ENCODE data around the gene PPFIA2.
A peak's percentile ranks its signal among the peaks of the same experiment; 100 is the strongest.

The PPFIA2 gene

GRCh38 chr12:81759190-81760051 lies at the start of gene PPFIA2:
TSS of gene PPFIA2 (minus strand) at chr12:81759350.
- peak; percentile 73 for DNase-seq (ENCODE audit: low read depth, low spot score)

DNA sequence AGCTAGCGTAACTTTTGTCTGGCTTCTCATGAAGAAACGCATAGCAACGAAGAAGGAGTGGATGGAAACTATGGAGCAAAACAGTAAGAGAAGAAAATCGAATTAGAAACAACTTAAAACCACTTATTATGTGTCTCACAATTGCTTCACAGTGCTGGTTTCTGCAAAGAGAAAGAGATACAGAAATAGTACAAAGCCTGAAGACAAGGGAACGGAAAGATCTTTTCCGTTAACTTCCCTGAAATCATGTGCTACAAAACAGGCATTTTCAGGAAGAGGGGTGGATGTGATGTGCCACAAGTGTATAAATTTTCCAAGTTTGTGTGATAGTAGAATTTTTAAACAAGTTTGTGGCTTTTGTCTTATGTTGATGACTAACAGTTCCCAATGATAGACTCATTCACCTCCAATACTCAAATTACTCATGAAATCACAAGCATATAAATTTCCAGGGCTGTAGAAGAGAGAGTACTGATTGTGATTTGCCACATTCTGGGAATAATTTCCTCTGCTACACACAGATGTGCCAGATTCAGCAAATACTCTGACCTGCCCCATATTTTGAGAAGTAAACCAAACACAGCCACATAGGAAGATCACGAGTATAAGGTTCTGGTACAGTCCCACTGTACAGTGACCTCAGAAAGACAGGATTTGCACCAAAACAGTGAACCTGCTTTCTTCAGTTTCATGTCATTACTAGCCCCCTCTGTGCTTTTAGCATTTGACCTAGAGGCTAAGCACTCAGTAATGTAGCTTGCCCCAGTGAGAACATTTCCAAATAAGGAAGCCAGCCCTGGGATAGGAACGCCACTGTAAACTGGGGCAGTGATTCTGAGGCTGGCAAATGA lies 41.4 kb upstream of the PPFIA2 start:
- DNase-seq (ENCODE audit: low read depth, low spot score) = peak; percentile 56

GRCh38 chr12:81798294-81798693 lies 39.1 kb upstream of the PPFIA2 start:
- no peak for DNase-seq (ENCODE audit: low read depth, low spot score)

- no peak for DNase-seq (ENCODE audit: low read depth, low spot score)
Observed at GRCh38 chr12:81797100-81797499, 38.0 kb upstream of the PPFIA2 start.

DNA sequence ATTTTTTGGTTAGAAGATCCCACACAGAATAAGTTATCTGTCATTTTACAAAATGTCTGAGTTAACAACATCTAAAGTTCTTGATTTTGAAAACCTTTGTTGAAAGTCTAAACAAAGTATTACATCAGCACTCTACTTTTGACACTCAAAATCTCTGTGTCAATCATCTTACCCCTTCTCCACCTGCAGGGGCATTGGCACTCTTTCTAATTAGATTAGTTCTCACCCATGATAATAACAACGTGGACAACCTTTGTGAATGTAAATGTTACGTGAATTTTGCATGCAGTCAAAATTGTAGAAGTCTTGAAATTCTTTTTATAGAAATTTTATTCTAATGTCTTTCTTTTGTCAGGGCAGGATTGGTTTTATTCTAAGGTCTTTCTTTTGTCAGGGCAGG lies 33.5 kb upstream of the PPFIA2 start:
- no peak for DNase-seq (ENCODE audit: low read depth, low spot score)

GRCh38 chr12:81779216-81779615 lies 20.1 kb upstream of the PPFIA2 start:
- DNase-seq (ENCODE audit: low read depth, low spot score) = no peak

GRCh38 chr12:81778719-81779118 lies 19.6 kb upstream of the PPFIA2 start:
- DNase-seq (ENCODE audit: low read depth, low spot score) = no peak

- DNase-seq (ENCODE audit: low read depth, low spot score) = peak; percentile 77
Observed at GRCh38 chr12:81758421-81759189, 545 bp downstream of the PPFIA2 start.

- no peak for DNase-seq (ENCODE audit: low read depth, low spot score)
Observed at GRCh38 chr12:81757731-81758365, 1.3 kb downstream of the PPFIA2 start.

DNA sequence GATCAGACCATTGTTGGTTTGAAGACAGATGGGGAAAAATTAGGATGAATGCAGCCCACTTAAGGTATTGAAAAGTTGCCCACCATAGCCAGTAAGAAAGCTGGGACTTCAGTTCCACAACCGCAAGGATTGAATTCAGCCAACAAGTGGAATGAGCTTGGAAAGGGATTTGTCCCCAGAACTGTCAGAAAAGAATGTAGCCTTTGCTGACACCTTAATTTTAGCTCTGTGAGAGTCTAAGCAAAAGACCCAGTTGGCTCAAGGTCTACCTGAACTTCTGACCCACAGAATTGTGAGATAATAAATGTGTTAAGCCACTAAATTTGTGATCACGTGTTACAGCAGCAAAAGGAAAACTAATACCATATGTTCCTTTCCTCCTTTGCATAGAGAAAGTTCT lies 29.4 kb downstream of the PPFIA2 start:
- no peak for DNase-seq (ENCODE audit: low read depth, low spot score)

DNA sequence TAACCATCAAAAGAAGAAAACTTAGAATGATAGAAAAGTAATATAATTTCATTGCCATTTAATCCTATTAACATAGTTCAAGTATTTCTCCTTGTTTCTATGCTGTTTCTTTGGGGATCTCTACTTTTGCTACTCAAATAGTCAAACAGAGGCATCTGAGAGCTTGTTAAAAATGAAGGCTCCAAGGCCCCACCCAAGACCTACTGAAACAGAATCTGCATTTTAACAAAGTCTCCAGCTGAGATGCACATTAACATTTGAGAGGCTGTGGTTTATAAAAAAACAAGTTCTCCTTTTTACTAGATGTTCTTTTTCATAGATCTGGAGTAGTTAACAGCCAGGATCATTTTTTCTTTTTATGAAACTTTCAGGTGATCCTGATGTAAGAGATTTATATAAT lies 31.8 kb downstream of the PPFIA2 start:
- no peak for DNase-seq (ENCODE audit: low read depth, low spot score)

- DNase-seq (ENCODE audit: low read depth, low spot score) = no peak
Observed at GRCh38 chr12:81726634-81727033, 32.5 kb downstream of the PPFIA2 start.

- no peak for DNase-seq (ENCODE audit: low read depth, low spot score)
Observed at GRCh38 chr12:81723361-81723760, 35.8 kb downstream of the PPFIA2 start.

- no peak for DNase-seq (ENCODE audit: low read depth, low spot score)
Observed at GRCh38 chr12:81722004-81722403, 37.1 kb downstream of the PPFIA2 start.

GRCh38 chr12:81718616-81719015 lies 40.5 kb downstream of the PPFIA2 start:
- no peak for DNase-seq (ENCODE audit: low read depth, low spot score)

DNA sequence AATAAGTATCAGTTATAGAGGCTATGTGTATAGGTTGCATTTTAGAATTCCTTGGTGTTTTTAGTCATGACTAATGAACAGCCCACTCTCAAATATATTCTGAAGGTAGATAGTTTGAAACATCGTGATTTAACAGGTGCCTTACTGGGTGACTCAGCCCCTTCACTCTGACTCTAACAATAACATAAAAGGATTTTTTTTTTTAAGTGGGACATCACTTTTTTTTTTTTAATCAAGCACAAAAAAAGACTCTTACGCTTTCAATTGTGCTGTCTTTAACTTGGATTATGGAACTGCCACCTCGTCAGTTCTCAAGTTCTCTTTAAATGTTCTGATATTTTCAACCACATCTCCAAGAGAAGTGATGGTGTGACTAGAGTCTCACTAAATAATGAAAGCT lies 46.6 kb downstream of the PPFIA2 start:
- no peak for DNase-seq (ENCODE audit: low read depth, low spot score)

DNA sequence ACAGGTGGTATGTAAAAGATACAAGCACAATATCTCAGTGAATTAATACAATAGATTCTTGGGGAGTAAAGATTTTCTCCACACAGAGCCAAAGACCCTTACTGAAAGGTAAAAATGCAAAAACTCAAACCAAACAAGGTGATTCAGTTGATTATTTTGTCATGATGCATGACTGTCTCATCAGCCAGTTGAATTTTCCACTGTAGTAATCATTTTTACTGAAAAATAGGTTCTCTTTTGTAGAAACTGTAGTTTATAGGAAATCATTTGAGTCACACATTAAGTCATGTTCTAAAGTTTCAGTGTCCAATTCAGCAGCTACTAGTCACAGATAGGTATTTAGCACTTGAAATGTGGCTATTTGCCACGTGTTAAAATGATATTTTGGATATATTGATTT lies 53.6 kb downstream of the PPFIA2 start:
- DNase-seq (ENCODE audit: low read depth, low spot score) = no peak

- DNase-seq (ENCODE audit: low read depth, low spot score) = no peak
Observed at GRCh38 chr12:81699551-81699950, 59.6 kb downstream of the PPFIA2 start.

DNA sequence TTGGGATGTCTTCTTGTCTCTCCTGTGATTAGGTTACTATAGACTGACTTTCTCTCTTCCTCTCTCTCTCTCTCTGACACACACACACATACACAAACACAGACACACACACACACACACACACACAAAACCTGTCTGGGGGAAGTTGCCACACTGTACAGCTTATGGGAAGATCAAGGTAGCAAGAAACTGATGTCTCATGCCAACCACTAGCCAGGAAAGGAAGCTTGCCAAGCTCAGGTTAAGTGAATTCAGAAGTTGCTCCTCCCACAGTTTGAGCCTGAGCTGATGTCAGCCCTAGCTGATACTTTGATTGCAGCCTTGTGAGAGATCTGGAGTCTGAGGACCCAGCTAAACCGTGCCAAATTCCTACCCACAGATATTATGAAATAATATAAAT lies 67.1 kb downstream of the PPFIA2 start:
- peak; percentile 7 for DNase-seq (ENCODE audit: low read depth, low spot score)

DNA sequence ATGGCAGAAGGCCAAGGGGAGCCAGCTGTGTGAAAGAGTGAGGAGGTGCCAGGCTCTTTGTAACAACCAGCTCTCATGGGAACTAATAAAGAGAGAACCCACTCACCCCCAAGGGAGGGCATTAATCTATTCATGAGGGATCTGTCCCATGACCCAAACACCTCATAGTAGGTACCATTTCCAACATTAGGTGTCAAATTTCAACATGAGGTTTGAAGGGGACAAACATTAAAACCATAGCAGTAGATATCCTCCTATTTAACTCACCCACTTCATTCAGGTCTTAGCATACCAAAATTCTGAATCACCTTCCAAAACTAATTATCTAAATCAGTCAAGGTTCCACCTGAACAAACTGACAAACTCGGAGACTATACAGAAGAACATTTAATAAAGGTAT lies 75.3 kb downstream of the PPFIA2 start:
- DNase-seq (ENCODE audit: low read depth, low spot score) = no peak

- DNase-seq (ENCODE audit: low read depth, low spot score) = no peak
Observed at GRCh38 chr12:81679614-81680013, 79.5 kb downstream of the PPFIA2 start.

DNA sequence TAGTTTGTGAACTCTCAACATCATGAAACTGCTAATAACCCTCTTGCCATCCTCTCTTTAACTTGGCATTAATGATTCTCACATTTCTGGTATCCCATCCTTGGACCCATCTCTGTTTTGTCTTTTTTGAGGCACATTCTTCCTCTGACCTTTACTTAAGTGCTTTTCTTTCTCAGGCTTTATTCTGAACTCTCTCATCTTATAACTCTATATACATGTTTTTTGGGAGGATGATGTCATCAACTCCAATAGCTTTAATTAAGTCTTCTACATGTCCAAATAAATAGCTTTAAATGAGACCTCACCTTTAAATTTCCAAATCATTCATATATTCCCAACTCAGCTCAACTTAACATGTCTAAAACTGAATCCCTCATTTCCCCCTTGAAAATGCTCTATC lies 88.4 kb downstream of the PPFIA2 start:
- DNase-seq (ENCODE audit: low read depth, low spot score) = no peak

Measured in astrocyte of the hippocampus (primary cell).